ENCODE data around the gene STEAP4.

DNA sequence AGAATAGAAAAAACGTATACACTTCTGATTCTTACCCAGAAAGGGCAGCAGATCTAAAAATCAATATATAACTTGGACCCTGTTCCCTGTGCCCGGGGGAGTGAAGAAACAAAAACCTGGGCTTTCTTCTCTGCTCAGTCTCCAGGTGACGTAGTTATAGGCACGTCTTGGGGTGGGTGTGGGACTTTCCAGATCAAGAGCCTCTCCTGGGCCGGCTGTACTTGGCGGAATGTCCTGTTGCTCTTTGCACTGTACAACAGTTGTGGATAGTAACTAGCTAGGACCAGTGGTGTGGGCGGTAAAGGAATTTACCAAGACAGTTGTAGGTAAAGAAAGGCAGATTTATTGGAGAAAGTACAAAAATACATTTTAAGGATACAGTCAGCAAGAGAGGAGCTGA, 40.4 kb upstream of the STEAP4 start:
- TF ChIP-seq, protein P1, sequence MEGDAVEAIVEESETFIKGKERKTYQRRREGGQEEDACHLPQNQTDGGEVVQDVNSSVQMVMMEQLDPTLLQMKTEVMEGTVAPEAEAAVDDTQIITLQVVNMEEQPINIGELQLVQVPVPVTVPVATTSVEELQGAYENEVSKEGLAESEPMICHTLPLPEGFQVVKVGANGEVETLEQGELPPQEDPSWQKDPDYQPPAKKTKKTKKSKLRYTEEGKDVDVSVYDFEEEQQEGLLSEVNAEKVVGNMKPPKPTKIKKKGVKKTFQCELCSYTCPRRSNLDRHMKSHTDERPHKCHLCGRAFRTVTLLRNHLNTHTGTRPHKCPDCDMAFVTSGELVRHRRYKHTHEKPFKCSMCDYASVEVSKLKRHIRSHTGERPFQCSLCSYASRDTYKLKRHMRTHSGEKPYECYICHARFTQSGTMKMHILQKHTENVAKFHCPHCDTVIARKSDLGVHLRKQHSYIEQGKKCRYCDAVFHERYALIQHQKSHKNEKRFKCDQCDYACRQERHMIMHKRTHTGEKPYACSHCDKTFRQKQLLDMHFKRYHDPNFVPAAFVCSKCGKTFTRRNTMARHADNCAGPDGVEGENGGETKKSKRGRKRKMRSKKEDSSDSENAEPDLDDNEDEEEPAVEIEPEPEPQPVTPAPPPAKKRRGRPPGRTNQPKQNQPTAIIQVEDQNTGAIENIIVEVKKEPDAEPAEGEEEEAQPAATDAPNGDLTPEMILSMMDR (IDR thresholded peaks at IDR 0.05) = no peak
- TF ChIP-seq POLR2A (IDR thresholded peaks at IDR 0.05) = no peak
